ENCODE results near the gene TWIST2.

Gene TWIST2

DNA sequence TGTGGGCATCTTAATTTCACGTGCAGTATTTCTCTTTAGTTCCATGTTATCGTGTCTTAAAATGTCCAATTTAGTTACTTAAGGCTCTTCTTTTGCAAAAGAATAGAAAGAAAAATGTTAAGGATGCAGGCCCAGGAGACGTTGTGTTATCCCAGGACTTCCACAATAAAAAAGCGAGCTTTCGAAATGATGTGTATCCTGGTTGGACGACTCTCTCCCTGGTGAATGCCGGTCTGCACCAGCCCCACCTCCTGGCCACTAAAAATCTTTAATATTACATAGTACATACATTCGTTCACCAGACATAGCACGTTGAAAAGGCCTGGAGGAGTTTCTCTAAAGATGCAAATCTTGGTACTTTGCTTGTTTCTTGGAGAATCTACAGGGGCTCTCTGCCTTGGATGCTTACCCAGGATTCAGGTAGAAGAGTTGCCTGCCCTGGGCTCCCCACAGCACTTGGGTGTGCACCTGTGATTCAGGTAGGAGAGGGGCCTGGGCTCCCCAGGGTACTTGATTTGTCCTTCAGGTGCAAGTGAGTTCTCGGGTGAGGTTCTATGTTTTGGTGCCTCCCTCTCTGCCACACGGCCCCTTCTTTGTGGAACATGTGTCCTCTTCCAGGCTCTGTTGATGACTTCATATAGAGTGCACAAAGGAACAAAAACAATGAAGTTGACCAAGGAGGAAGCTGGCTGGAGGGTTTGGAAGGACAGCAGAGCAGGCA lies 26.6 kb downstream of the TWIST2 start:
- DNase-seq, result no peak

DNA sequence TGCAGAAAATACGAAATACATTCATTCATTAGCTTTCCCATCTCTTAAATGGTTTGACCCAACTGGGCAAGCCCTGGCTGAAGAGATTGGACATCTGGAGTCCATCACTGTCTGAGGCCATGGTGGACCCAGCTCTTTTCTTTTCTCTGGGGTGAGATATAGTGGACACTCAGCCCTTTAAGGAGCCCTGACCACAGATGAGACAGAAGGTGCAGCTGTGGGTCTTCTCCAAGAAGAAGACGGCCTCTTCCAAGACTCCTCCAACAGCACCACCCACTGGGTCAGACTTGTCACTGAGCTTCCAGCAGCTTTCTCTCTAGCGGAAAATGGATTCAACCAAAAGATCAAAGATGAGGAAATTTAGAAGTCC lies 27.2 kb downstream of the TWIST2 start:
- DNase-seq, result no peak

DNA sequence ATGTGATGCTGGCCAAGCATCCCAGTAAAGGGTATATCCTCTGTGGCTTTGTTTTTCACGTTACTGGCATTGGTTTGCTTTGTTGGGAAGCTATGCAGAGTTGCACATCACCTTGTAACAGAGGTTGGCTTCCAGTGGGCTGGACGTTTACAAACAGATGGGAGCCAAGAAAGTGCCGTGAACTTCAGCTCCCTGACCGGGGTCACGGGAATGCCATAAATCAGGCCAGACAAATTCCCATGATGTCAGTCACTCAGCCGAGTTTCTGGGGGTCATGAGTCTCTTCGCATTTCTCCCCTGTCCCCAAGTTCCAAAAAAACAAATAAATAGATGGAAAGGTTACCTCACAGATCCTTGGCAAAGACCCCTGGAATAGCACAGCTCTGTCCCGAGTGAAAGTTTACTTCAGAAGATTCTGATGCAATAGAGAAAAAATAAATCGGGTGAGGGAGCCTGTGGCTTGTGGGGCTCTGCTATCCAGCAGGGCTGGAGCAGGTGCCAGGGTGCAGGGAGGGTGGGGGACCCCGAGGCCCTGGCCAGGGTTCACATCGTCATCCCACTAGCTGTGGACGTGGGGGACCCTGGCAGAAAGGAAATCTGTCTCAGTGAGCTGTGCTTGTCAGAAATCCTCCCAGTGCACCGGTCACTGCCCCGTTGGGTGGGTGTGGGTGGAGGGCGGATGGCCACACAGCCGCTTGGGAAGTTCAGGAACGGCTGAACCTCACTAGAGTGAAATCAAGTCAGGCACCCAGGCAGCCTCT lies 27.8 kb downstream of the TWIST2 start:
- DNase-seq, result no peak

DNA sequence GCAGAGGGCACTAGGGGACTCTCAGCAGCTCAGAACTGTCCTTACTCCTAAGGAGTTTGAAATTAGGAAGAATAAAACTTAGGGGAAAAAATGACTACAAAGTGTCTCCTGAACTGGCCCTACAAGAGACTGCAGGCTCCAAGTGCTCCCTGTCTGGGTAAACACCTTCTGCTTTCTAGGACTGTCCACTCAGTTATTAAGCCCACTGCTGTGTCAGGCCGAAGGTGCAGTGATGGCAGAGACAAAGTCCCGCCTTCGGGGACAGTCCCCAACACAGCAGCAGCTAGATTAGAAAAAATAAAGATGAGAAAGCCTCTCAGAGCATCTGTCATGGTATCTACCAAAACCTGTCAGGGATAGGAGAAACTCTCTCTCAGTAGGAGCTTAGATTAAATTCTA lies 28.3 kb downstream of the TWIST2 start:
- DNase-seq, result no peak

- no peak for DNase-seq
Measured at GRCh38 chr2:238878051-238878735, 30.3 kb downstream of the TWIST2 start.

GRCh38 chr2:238879043-238879442 lies 31.2 kb downstream of the TWIST2 start:
- DNase-seq, result no peak

GRCh38 chr2:238879621-238880377 lies 31.9 kb downstream of the TWIST2 start:
- no peak for DNase-seq

DNA sequence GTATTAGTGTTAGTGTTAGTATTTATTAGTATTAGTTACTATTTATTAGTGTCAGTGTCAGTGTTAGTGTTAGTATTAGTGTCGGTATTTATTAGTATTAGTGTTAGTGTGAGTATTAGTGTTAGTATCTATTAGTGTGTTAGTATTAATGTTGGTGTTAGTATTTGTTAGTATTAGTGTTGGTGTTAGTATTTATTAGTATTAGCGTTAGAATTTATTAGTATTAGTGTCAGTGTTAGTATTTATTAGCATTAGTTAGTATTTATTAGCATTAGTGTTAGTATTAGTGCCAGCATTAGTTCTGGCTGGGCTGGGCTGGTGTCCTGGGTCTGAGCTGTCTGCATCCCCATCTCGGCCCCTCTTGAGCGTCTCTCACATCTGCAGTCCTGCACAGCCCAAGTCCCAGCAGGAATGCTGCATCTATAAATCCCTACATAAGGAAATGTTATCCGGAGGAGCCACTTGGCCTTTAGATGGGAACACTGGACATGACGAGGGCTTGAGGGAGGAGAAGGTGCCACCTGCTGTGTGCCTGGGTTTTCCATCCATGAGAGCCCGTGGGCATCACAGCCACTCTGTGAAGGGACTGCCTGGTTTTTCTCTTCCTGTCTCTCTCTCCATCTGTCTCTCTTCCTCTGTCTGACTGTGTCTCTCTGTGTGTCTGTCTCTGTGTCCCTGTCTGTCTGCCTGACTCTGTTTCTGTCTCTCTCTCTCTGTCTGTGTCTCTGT lies 33.6 kb downstream of the TWIST2 start:
- no peak for DNase-seq

GRCh38 chr2:238882082-238882755 lies 34.3 kb downstream of the TWIST2 start:
- no peak for DNase-seq

- no peak for DNase-seq
Measured at GRCh38 chr2:238883421-238883901, 35.6 kb downstream of the TWIST2 start.

DNA sequence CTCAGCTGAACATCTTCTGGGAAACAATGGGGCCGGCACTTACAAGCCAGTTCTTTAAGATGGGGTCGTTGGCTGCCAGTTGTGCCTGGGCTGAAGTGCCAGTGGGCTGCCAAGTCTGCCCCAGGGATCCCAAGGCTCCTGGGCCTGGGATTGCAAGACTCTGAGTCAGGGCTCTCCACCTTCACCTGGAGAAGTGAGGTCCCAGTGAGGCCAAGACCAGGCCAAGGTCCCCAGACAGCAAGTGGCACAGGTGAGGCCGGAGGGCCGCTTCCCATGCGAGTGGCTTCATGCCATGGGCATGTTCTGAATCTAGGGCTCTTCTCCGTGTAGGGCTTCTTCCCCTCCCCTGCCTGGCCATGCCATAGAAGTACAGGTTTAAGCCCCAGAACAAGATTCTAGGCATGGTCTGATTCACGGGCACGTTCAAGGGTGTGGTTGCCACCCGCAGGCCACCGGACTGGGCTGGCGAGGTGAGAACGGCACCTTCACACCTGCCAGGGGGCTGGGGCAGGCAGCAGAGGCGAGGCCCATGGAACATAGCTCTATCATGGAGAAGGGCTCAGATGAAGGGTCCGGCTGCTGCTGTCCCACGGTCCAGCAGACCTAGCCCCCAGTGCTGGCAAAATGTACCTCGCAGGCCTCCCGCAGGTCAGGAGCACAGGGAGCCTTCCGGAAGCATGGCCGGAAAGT lies 36.4 kb downstream of the TWIST2 start:
- no peak for DNase-seq

GRCh38 chr2:238884812-238885408 lies 37.0 kb downstream of the TWIST2 start:
- no peak for DNase-seq

- DNase-seq, result no peak
Measured at GRCh38 chr2:238886453-238887094, 38.7 kb downstream of the TWIST2 start.

GRCh38 chr2:238887616-238888015 lies 39.7 kb downstream of the TWIST2 start:
- DNase-seq, result no peak

DNA sequence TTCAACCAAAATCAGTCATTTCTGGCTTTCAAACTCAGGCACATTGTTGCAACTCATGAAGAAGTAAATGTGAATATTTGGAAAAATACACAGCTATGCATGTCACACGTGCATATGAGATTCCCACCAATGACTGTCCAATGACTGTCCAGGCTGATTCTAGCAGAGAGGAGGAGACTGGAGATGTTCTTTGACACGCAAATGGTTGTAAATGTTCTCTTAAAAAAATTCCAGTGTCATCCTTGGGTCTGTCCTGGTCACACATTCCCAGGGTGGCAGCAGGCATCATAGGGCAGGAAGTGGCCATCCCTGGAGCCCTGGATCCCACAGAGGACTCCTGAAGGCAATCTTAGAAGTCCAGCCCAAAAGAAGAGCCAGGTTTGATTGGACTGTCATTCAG lies 40.9 kb downstream of the TWIST2 start:
- no peak for DNase-seq

- no peak for DNase-seq
Measured at GRCh38 chr2:238890131-238890530, 42.2 kb downstream of the TWIST2 start.

GRCh38 chr2:238890618-238891456 lies 43.0 kb downstream of the TWIST2 start:
- no peak for DNase-seq

DNA sequence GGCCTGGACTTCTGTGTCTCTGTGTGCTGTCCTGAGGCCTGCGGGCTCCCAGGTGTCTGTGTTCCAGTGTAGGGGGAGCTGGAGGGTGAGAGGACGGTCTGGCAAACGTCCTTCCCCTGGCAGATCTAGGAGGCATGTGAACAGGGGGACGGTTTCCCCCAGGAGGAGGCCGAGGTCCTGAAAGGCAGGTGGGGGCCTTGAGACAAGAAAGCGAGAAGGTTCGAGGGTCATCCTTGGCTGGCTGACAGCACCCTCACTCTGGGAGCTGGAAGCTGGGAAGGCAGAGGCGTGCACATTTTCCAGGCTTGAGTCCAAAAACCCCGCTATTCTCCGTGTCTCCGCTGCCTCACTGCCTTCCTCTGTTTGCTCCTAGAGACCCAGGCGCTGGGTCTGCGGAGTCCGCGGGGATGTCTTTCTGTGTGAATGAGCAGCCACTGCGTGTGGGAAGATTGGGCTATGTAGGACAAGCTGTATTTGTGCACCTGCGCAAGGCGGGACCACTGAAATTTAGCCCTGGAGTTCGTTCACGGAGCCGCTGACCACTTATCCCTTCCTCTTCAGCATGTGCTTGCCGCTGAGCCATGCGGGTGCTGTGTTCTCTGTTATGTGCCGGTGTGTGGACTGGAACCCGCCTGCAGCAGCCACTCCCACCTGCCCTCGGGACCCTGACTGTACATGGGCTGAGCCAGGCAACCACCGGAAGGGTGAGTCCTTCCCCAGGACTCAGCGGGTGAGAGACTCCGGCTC lies 43.7 kb downstream of the TWIST2 start:
- DNase-seq, result no peak

GRCh38 chr2:238892204-238892500 lies 44.3 kb downstream of the TWIST2 start:
- DNase-seq, result no peak

Data from NCI-H446 treated with DMSO at 0.1 percent for 48 hours (cell line).